Suprapubic skin (tissue), 4 donors: ENCODE results near the gene SULT2B1. TPM values are rescaled to one million over a fixed set of nuclear protein-coding genes. Genes with fewer than 3 reads are reported as not detected.

ENCODE experiments used
- DNase-seq, 2 donors: peaks; one replicate each; pipeline ENCODE4 v3.0.0-alpha.2; 2019; ENCODE audit warnings: low spot score in 2 of 2
- H3K27ac ChIP-seq: fragments of 200-600 bp; sonication (generic); one replicate; pipeline ENCODE4 v1.5.1; 2019
- H3K27me3 ChIP-seq: fragments of 200-600 bp; sonication (generic); one replicate; pipeline ENCODE4 v1.5.1; 2019
- H3K36me3 ChIP-seq: fragments of 200-600 bp; sonication (generic); one replicate; pipeline ENCODE4 v1.5.1; 2019
- H3K4me1 ChIP-seq: fragments of 200-600 bp; sonication (generic); one replicate; pipeline ENCODE4 v1.5.1; 2019
- H3K4me3 ChIP-seq: fragments of 200-600 bp; sonication (generic); one replicate; pipeline ENCODE4 v1.5.1; 2019; ENCODE audit warnings: mild to moderate bottlenecking
- H3K9me3 ChIP-seq: fragments of 200-600 bp; sonication (generic); one replicate; pipeline ENCODE4 v1.5.1; 2019
- EP300 ChIP-seq: sonication (generic); formaldehyde crosslinking; IDR thresholded peaks from one replicate; pipeline ENCODE4 v1.6.1; 2017; ENCODE audit warnings: antibody characterized with exemption
- POLR2A ChIP-seq, 2 donors: fragments of 450-650 bp; IDR thresholded peaks; one replicate each; pipeline ENCODE4 v1.6.1; 2017; ENCODE audit warnings: antibody characterized with exemption in 2 of 2, mild to moderate bottlenecking in 2 of 2, moderate library complexity in 2 of 2
- POLR2AphosphoS5 ChIP-seq, 3 donors: sonication (generic); formaldehyde crosslinking; IDR thresholded peaks; one replicate each; pipeline ENCODE4 v1.6.1; 2017; ENCODE audit warnings: antibody characterized with exemption in 3 of 3
- WGBS: methylation state at CpG from one replicate; pipeline ENCODE4 v1.1.5; 2018; 5-methylcytosine and 5-hydroxymethylcytosine counted together
- total RNA-seq, 4 donors: library from RNA; depleted of rRNA; stranded (reverse); fragments of >200 nt; gene quantifications; one replicate each; pipeline ENCODE4 v1.1.0, GENCODE V29; 2016
- TF ChIP-seq, protein P1 (sequence below), 2 donors: fragments of 200-600 bp in 1 of 2; fragments of 450-650 bp in 1 of 2; sonication (generic) in 1 of 2; IDR thresholded peaks; one replicate each; pipeline ENCODE4 v1.5.1; 2016 to 2019; ENCODE audit warnings: antibody characterized with exemption in 2 of 2, mild to moderate bottlenecking in 1 of 2, moderate library complexity in 1 of 2

SULT2B1 gene
- total RNA-seq, 4 donors from 2014 or later = 26.0 to 162 (median 122) TPM

DNA sequence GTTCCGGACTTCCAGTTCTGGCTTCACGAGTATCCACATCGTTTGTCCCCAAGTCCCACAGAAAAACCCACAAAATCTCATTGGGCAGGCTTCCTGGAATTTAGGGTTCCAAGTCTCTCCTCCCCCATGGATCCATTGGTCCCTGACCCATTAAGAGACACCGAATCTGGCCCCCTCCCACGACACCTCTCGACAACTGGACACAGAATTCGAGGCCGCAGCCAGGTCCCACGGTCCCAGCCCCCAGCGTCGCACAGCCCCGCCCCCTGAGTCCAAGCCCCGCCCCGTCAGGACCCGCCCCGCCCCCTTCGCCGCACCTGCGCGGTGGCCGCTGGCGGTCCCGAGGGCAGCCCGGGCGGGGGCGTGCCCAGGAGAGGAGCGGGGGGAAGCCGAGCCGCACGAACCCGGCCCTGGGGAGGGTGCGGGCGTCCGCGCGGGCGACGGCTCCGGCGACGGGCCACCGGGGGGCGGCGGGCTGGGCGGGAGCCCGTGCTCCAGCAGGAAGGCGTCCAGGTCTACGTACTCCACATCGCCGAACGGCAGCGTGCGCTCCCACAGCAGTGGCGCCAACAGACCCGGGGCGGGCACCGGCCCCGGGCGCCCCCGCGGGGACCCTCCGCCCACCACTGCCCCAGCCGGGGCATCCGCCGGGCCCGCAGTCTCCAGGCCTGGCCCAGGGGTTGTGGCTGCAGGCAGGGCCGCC lies 83.4 kb downstream of the SULT2B1 start:
- Histone ChIP-seq H3K9me3 (no peaks in the 10 kb centered on the region), H3K27me3 (no peaks in the 10 kb centered on the region), H3K36me3 (peaks cover 11% of the 10 kb centered on the region), H3K4me1 (peaks cover 74% of the 10 kb centered on the region), H3K4me3 (peak overlapping the region; percentile 82), H3K27ac (peak overlapping the region; percentile 94)
- peak in 1 of 2 donors; percentile 78 for DNase-seq
- 3% methylated on average over 11 of the region's 67 CpGs for WGBS
- no peak for TF ChIP-seq POLR2A (IDR thresholded peaks at IDR 0.05)
- TF ChIP-seq, protein P1, sequence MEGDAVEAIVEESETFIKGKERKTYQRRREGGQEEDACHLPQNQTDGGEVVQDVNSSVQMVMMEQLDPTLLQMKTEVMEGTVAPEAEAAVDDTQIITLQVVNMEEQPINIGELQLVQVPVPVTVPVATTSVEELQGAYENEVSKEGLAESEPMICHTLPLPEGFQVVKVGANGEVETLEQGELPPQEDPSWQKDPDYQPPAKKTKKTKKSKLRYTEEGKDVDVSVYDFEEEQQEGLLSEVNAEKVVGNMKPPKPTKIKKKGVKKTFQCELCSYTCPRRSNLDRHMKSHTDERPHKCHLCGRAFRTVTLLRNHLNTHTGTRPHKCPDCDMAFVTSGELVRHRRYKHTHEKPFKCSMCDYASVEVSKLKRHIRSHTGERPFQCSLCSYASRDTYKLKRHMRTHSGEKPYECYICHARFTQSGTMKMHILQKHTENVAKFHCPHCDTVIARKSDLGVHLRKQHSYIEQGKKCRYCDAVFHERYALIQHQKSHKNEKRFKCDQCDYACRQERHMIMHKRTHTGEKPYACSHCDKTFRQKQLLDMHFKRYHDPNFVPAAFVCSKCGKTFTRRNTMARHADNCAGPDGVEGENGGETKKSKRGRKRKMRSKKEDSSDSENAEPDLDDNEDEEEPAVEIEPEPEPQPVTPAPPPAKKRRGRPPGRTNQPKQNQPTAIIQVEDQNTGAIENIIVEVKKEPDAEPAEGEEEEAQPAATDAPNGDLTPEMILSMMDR (IDR thresholded peaks at IDR 0.05) = no peak
- TF ChIP-seq POLR2AphosphoS5 (IDR thresholded peaks at IDR 0.05) = no peak
- no peak for TF ChIP-seq EP300

- Histone ChIP-seq H3K27me3 (no peaks in the 10 kb centered on the region), H3K36me3 (peaks cover 8% of the 10 kb centered on the region), H3K4me1 (peaks cover 66% of the 10 kb centered on the region), H3K4me3 (peak overlapping the region; percentile 82), H3K9me3 (no peaks in the 10 kb centered on the region), H3K27ac (peak overlapping the region; percentile 94)
- peak in 1 of 2 donors; percentile 81 for DNase-seq
- TF ChIP-seq, protein P1 (IDR thresholded peaks at IDR 0.05) = no peak
- TF ChIP-seq EP300 = no peak
- WGBS = 2% methylated on average over 34 of the region's 35 CpGs
These were observed 84.2 kb downstream of the SULT2B1 start for GRCh38 chr19:48635966-48636858.

DNA sequence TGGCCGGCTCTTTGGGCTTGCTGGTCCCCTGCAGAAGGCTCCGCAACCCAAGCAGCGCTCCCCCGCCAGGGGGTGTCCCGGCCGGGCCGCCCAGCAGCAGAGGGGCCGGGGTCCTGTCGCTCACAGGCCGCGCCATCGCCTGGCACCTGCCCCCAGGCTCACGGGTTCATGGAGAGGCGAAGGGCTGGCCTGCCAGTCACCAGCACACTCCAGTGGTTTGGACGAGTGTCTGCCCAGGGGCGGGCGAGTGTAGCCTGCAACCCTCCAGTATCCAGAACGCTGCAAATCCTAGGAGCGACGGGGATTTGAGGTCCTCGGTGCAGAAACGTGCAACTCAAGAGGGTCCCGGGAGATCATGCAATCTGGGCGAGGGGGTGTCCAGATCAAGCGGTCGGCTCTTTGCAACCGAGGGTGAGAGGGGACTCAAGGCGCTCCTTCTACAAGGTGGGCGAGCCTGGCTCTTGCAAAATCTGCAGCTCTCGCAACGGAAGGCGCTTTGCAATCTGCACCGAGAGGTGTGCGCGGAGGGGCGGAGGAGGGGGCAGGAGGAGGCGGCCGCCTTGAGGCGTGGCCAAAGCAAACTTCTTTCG lies 85.0 kb downstream of the SULT2B1 start, which contains the start of gene DBP:
Gene DBP, minus strand, starts transcription at position 521 of the 590 bp plus-strand sequence. Its CDS starts 385 bp downstream, at position 136.
- Histone ChIP-seq H3K27me3 (no peaks in the 10 kb centered on the region), H3K9me3 (no peaks in the 10 kb centered on the region), H3K36me3 (peaks cover 6% of the 10 kb centered on the region), H3K4me3 (peak within 1 kb of the TSS; percentile 82), H3K4me1 (peaks cover 58% of the 10 kb centered on the region), H3K27ac (peak within 1 kb of the TSS; percentile 94)
- TF ChIP-seq, protein P1 (IDR thresholded peaks at IDR 0.05) = no peak
- TF ChIP-seq EP300 (no peak), POLR2A (IDR thresholded peaks at IDR 0.05) (no peak), POLR2AphosphoS5 (IDR thresholded peaks at IDR 0.05) (no peak)
- no peak for DNase-seq
- 0% methylated on average over 18 of the region's 40 CpGs for WGBS

- Histone ChIP-seq H3K4me1 (peaks cover 54% of the 10 kb centered on the region), H3K27me3 (no peaks in the 10 kb centered on the region), H3K4me3 (peak overlapping the region; percentile 82), H3K36me3 (peaks cover 6% of the 10 kb centered on the region), H3K27ac (peak overlapping the region; percentile 94), H3K9me3 (no peaks in the 10 kb centered on the region)
- DNase-seq = peak; percentile 100
- WGBS = under 1% methylated on average over 12 of the region's 38 CpGs
- no peak for TF ChIP-seq EP300
- no peak for TF ChIP-seq POLR2A (IDR thresholded peaks at IDR 0.05)
- peak in 2 of 3 donors; percentile 56 to 83 for TF ChIP-seq POLR2AphosphoS5 (IDR thresholded peaks at IDR 0.05)
- TF ChIP-seq, protein P1 (IDR thresholded peaks at IDR 0.05) = no peak
These were observed 85.5 kb downstream of the SULT2B1 start for GRCh38 chr19:48637449-48637947.
